ENCODE results near the gene SNX1. TPM values are rescaled to one million over a fixed set of nuclear protein-coding genes. Genes with fewer than 3 reads are reported as not detected.
"Not testable (repeated sequence)": the region's sequence is repeated elsewhere in the genome, so short reads cannot be mapped to it uniquely, and the experiment has no call there.

SNX1 gene
- total RNA-seq, 2 experiments from 2014 or later: 86.6 to 91.1 TPM

DNA sequence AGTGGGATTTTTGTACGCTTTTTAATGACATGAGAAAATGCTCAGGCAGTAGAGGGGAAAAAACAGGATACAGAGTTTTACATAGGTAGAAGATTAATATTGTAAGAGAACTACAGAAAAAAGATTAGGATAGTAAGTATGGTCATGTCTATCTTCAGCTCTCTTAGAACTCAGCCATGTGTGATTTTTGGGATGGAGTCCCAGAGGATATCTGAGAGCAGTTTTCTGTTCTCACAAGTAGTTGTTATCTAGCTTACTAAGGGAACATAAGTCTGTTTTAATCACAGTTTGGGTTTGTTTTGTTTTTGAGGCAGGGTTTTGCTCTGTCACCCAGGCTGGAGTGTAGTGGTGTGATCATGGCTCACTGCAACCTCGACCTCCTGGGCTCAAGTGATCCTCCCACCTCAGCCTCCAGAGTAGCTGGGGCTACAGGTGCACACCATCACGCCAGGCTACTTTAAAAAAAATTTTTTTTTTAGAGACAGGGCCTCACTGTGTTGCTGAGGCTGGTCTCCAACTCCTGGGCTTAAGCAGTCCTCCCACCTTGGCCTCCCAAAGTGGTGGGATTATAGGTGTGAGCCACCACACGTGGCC is 14.4 kb downstream of the SNX1 start:
- CTCF ChIA-PET: interaction anchor here (0.6 kb wide), 1 partner anchor 176 kb away, joined by 3 read pairs; no protein-coding TSS in a partner anchor
- POLR2A ChIA-PET: not testable (repeated sequence)

DNA sequence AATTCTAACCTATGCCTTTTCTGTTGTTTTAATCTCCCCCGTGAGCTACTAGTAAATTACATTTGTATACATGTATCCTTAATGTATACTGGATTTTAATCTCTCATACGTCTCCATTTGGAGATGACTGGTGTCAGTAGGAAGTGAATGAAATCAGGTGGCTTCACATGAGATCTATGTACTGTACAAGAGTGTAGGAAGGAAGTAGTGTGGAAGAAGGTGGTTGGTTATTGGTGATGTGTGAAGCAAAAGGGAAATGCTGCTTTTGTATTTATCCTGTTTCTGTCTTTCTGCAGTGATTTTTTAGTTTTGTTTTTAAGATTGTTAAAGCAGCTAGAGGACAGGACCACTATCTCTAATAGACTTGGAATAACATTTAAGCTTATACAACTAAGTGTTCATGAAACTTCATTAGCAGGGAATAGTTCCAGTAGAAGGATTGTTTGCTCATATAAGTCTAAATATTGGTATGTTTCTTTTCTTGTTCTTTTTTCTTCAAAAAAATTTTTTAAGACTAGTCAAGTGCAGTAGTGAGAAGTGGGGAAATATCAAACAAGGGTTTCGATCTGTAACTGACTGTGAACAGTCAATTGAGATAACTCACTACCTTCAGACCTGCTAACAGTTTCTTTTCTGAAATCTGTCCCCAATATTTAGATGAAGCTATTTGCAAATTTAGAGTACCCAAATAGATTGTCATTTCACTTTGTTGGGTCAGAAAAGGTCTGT is 15.3 kb downstream of the SNX1 start:
- ChIA-PET POLR2A (no interaction called here), CTCF (interaction anchor here (0.6 to 0.8 kb wide), 3 partner anchors 9 to 177 kb away, joined by 3 to 4 read pairs (median 3); partner anchors contain the start of gene PPIB)

DNA sequence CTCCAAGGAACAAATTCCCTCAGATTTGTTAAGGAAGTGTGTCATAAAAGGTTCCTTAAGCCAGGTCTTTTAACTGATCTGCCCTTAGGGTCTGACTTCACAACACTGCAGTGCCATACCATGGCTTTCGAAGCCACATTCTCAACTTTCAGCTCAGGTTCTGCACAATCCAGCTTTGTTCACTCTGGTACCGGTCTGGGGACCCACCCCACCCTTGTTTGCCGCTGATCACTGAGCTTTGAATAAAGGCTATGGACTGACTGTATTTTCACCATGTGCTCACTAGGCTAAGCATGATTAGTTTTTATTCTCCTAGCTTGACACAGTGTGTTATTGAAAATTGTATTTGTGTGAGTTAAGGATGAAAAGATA is 15.9 kb downstream of the SNX1 start:
- ChIA-PET CTCF (interaction anchor here (0.8 kb wide), 1 partner anchor 51 kb away, joined by 3 read pairs; the partner anchor contains the start of gene PPIB), POLR2A (no interaction called here)

DNA sequence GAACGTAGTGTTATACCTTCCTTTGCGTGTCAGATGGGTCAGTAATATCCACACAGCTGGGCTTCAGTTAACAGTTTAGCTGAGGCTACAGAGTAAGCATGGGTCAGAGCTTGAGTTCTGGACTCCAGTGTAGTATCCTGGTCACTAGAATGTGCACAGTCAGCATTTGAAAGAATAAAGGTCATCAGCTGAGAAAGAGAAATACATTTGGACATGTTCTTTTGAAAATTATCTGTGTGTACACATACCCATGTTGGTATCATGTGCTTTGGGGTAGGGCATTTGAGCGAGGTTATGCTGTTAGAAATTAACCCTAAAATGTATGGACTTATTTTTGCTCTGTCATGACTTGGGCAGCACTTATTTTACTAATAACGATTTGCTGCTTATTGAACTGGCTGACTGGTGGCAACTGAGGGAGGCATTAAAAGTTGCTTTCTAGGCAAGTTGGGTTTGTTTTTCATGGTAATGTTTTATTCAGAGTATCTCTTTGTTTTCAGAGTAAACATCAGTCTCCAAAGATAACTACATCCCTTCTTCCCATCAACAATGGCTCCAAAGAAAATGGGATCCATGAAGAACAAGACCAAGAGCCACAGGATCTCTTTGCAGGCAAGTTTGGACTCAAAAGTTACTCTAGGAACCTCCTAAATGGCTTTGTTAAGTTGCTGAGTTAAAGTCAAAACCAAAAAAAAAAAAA is 16.4 kb downstream of the SNX1 start:
- ChIA-PET POLR2A (interaction anchor here (1.4 kb wide), 1 partner anchor 19 kb away, joined by 5 read pairs; the partner anchor contains the start of gene CIAO2A), CTCF (interaction anchor here (0.8 kb wide), 1 partner anchor 50 kb away, joined by 3 read pairs; the partner anchor contains the start of gene PPIB)

DNA sequence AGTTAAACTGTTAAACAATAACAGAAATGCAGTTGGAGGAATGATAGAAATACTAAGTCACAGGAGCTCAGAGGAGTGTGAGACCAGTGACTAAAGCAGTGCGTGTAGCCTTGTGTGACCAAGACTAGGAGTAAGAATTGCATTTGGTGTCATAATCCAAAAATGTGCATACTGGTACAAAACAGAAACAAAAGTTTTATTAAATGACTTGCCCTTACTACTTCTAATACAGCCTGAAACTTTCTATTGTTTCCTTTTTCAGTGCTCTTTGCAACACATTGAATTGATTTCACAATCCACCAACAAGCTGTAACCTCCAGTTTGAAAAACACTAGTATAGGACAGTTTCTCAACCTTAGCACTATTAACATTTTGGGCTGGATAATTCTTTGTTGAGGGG is 17.1 kb downstream of the SNX1 start:
- ChIA-PET CTCF (no interaction called here), POLR2A (interaction anchor here (0.5 to 1.4 kb wide), 2 partner anchors 19 to 779 kb away, joined by 3 to 5 read pairs; partner anchors contain the start of gene CIAO2A)

DNA sequence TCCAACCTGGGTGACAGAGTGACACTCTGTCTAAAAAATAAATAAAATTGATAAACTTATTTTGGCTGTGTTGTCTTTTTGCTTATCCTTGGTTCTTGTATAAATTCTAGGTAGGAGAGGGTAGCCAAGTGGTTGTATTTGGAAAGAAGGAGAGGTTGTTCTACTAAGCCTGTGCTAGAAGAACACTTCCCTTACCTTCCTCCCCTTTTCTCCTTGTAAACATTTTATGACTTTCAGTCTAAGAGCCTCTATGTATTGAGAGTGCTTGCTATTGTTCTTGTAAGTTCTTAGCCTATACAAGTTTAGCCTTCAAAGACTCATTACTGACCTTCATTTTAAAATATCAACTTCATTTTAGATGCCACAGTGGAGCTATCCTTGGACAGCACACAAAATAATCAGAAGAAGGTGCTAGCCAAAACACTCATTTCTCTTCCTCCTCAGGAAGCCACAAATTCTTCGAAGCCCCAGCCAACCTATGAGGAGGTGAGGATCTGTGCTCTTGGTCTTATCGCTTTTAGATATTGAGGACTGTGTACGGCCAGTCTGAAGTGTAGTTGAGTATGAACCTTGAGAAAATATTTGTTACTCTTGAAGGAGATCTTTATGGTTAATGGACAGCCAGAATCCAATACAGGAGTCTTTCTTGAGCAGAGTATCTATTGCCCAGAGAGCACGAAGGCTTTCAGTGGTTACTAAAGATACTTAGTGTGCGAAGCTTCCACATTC is 22.1 kb downstream of the SNX1 start:
- CTCF ChIA-PET: no interaction called here

GRCh38 chr15:64120322-64120721 is 24.5 kb downstream of the SNX1 start:
- POLR2A ChIA-PET, CTCF ChIA-PET: not testable (repeated sequence)

More for the DNA sequence above, 22.1 kb downstream of the SNX1 start:
- POLR2A ChIA-PET: no interaction called here

DNA sequence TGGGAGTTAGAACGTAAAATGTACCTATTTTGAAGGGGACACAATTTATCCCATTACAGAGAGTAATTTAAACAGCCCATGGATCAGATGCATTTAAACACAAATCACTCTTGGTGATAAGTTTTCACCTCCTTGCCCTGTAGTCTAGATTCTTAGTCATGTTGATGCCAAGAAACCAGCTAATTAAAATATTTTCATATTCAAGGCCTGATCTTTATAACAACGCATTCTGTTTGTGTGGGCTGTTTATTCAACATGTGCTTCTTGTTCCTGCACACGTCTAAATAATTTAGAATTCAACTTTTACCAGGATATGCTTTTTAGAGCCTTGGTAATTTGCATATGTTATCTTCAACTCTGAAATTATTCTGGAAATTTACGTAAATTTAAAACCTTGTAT is 25.8 kb downstream of the SNX1 start:
- POLR2A ChIA-PET: no interaction called here
- CTCF ChIA-PET: interaction anchor here (1.7 kb wide), 1 partner anchor 32 kb away, joined by 8 read pairs; no protein-coding TSS in a partner anchor

GRCh38 chr15:64122444-64122843 is 26.7 kb downstream of the SNX1 start:
- ChIA-PET CTCF (interaction anchor here (1.7 kb wide), 1 partner anchor 31 kb away, joined by 8 read pairs; no protein-coding TSS in a partner anchor), POLR2A (no interaction called here)

- ChIA-PET POLR2A (no interaction called here), CTCF (interaction anchor here (1.7 kb wide), 1 partner anchor 30 kb away, joined by 8 read pairs; no protein-coding TSS in a partner anchor)
These were observed 27.2 kb downstream of the SNX1 start for GRCh38 chr15:64122936-64123351.

GRCh38 chr15:64125978-64126377 is 30.2 kb downstream of the SNX1 start:
- ChIA-PET POLR2A (no interaction called here), CTCF (interaction anchor here (0.6 kb wide), 1 partner anchor 1087 kb away, joined by 3 read pairs; no protein-coding TSS in a partner anchor)

GRCh38 chr15:64127521-64128270 is 31.9 kb downstream of the SNX1 start:
- CTCF ChIA-PET: no interaction called here
- POLR2A ChIA-PET: no interaction called here

DNA sequence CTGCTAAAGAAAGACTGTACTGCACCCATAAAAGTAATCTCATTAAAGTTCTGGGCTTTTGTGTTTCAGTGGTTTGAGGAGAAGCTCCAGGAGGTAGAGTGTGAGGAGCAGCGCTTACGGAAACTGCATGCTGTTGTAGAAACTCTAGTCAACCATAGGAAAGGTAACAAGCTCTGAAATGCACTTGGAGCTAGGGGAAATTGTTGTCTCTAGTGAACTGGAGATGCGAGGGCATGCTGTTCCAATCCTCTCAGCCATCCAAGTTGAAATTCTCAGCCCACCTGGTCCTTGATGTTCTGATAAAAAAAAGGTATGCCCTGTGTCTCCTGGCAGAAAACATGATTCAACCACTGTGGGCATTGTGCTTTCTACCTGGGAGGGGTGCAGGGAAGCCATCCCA is 34.4 kb downstream of the SNX1 start:
- CTCF ChIA-PET: no interaction called here
- POLR2A ChIA-PET: no interaction called here

DNA sequence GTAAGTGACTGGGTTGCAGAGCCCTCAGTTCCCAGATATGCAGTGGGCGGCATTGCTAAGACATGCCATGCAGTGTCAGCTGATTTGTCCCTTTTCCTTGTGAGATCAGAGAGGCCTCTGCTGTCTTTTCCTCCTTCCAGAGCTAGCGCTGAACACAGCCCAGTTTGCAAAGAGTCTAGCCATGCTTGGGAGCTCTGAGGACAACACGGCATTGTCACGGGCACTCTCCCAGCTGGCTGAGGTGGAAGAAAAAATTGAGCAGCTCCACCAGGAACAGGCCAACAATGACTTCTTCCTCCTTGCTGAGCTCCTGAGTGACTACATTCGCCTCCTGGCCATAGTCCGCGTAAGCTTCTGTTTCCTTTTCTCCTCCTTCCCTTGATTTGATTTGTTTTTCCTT is 35.8 kb downstream of the SNX1 start:
- ChIA-PET POLR2A (interaction anchor here (0.6 kb wide), 2 partner anchors 20 to 854 kb away, joined by 3 to 5 read pairs; partner anchors contain the start of genes APH1B and SNX22), CTCF (no interaction called here)

DNA sequence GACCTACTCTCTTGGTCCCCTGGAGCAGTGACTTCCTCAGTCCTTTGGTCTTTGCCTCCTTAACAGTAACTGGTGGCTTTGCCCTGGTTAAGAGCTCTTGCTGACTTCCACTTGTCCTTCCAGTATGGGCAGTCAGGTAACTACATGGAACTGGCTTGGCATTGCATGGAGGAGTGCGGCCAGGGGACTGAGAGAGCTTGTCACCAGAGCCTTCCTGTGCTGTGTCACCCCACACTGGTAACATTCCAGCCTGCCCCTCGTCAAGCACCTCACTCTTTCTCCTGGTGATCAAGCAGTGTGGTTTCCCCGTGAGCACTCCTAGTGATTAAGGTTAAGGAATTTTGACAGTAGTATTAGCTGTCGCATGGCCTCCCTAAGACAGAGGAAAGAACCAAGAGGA is 36.4 kb downstream of the SNX1 start:
- ChIA-PET CTCF (interaction anchor here (0.5 to 1.0 kb wide), 2 partner anchors 21 to 1011 kb away, joined by 3 to 4 read pairs; no protein-coding TSS in a partner anchor), POLR2A (interaction anchor here (0.6 kb wide), 1 partner anchor 19 kb away, joined by 5 read pairs; the partner anchor contains the start of gene SNX22)

GRCh38 chr15:64133623-64134344 is 38.0 kb downstream of the SNX1 start:
- ChIA-PET CTCF (interaction anchor here (0.9 kb wide), 1 partner anchor 12 kb away, joined by 4 read pairs; no protein-coding TSS in a partner anchor), POLR2A (no interaction called here)

DNA sequence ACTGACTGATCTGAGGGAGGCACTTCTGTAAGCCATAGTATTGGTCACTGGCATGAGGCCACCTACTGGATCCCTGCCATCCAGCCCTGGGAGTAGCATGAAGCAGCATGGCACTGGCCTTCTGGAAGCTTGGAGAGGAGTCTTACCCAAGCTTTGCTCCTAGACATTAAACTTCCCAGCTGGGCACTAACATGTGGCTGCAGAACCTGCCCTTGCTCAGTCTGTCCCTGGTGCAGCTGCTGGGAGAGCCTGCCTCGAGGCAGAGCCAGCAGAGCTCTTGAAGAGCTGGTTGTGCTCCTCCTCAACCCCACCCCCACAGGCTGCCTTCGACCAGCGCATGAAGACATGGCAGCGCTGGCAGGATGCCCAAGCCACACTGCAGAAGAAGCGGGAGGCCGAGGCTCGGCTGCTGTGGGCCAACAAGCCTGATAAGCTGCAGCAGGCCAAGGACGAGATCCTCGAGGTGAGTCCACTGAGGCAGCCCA is 38.6 kb downstream of the SNX1 start:
- CTCF ChIA-PET: interaction anchor here (0.9 kb wide), 1 partner anchor 12 kb away, joined by 4 read pairs; no protein-coding TSS in a partner anchor
- POLR2A ChIA-PET: no interaction called here

- ChIA-PET POLR2A (no interaction called here), CTCF (interaction anchor here (0.5 kb wide), 1 partner anchor 14 kb away, joined by 3 read pairs; no protein-coding TSS in a partner anchor)
These were observed 40.6 kb downstream of the SNX1 start for GRCh38 chr15:64136347-64136746.

All from activated CD8-positive, alpha-beta memory T cell treated with anti-CD3 and anti-CD28 coated beads for 36 hours (primary cell).